Measurements from ENCODE around the gene SRPX.

- TF ChIP-seq CTCF (IDR thresholded peaks at IDR 0.05) (no peak), POLR2A (IDR thresholded peaks at IDR 0.05) (no peak)
Observed at GRCh38 chrX:38206036-38206435, 14.6 kb downstream of the SRPX start.
